ENCODE results near the gene GIPC3. TPM values are rescaled to one million over a fixed set of nuclear protein-coding genes. Genes with fewer than 3 reads are reported as not detected.

The GIPC3 gene
- total RNA-seq, 1 donor from 2014 or later = 0.16 TPM

- H3K36me3 Mint-ChIP-seq (ENCODE audit: low read depth) = peaks cover under 1% of the 10 kb centered on the region
- no peak within 1 kb of the TSS for H3K27ac Mint-ChIP-seq
- peaks cover 2% of the 10 kb centered on the region for H3K4me1 Mint-ChIP-seq (ENCODE audit: low read depth)
- H3K4me3 Mint-ChIP-seq (ENCODE audit: low read depth) = no peak within 1 kb of the TSS
- peaks cover 4% of the 10 kb centered on the region for H3K27me3 Mint-ChIP-seq (ENCODE audit: low read depth)
- intact Hi-C loops (cut with micrococcal nuclease) = no loop called here
- H3K9me3 Mint-ChIP-seq = no peaks in the 10 kb centered on the region
- no peak for DNase-seq (ENCODE audit: low spot score)
Measured at GRCh38 chr19:3606690-3607289, 21.5 kb downstream of the GIPC3 start, which contains the start of gene TBXA2R. Gene TBXA2R, minus strand, starts transcription at chr19:3606875. Its CDS starts 6,241 bp downstream, at chr19:3600634.

GRCh38 chr19:3607303-3608078 lies 22.2 kb downstream of the GIPC3 start:
- H3K27ac Mint-ChIP-seq = no peak overlapping the region
- H3K9me3 Mint-ChIP-seq = no peaks in the 10 kb centered on the region
- no peak overlapping the region for H3K4me3 Mint-ChIP-seq (ENCODE audit: low read depth)
- H3K36me3 Mint-ChIP-seq (ENCODE audit: low read depth) = peaks cover 3% of the 10 kb centered on the region
- intact Hi-C loops (cut with micrococcal nuclease) = no loop called here
- DNase-seq (ENCODE audit: low spot score) = no peak
- peaks cover 2% of the 10 kb centered on the region for H3K4me1 Mint-ChIP-seq (ENCODE audit: low read depth)
- peaks cover 4% of the 10 kb centered on the region for H3K27me3 Mint-ChIP-seq (ENCODE audit: low read depth)

- no peak for DNase-seq (ENCODE audit: low spot score)
- Mint-ChIP-seq H3K4me1 (ENCODE audit: low read depth) (peaks cover 2% of the 10 kb centered on the region), H3K27me3 (ENCODE audit: low read depth) (peaks cover 4% of the 10 kb centered on the region), H3K27ac (no peak overlapping the region), H3K4me3 (ENCODE audit: low read depth) (no peak overlapping the region), H3K9me3 (no peaks in the 10 kb centered on the region), H3K36me3 (ENCODE audit: low read depth) (peaks cover 3% of the 10 kb centered on the region)
- intact Hi-C loops (cut with micrococcal nuclease) = no loop called here
Measured at GRCh38 chr19:3608079-3608641, 22.9 kb downstream of the GIPC3 start.

GRCh38 chr19:3608750-3609322 lies 23.6 kb downstream of the GIPC3 start:
- Mint-ChIP-seq H3K9me3 (no peaks in the 10 kb centered on the region), H3K4me3 (ENCODE audit: low read depth) (no peak overlapping the region), H3K27ac (no peak overlapping the region), H3K27me3 (ENCODE audit: low read depth) (peaks cover 4% of the 10 kb centered on the region), H3K36me3 (ENCODE audit: low read depth) (peaks cover 7% of the 10 kb centered on the region), H3K4me1 (ENCODE audit: low read depth) (peaks cover 2% of the 10 kb centered on the region)
- intact Hi-C loops (cut with micrococcal nuclease) = no loop called here
- DNase-seq (ENCODE audit: low spot score) = no peak

GRCh38 chr19:3609779-3610719 lies 24.8 kb downstream of the GIPC3 start:
- intact Hi-C loops (cut with micrococcal nuclease) = no loop called here
- peaks cover 2% of the 10 kb centered on the region for H3K4me1 Mint-ChIP-seq (ENCODE audit: low read depth)
- no peaks in the 10 kb centered on the region for H3K9me3 Mint-ChIP-seq
- H3K27ac Mint-ChIP-seq = no peak overlapping the region
- DNase-seq (ENCODE audit: low spot score) = no peak
- H3K4me3 Mint-ChIP-seq (ENCODE audit: low read depth) = no peak overlapping the region
- H3K27me3 Mint-ChIP-seq (ENCODE audit: low read depth) = peaks cover 4% of the 10 kb centered on the region
- H3K36me3 Mint-ChIP-seq (ENCODE audit: low read depth) = peaks cover 7% of the 10 kb centered on the region

GRCh38 chr19:3610745-3611717 lies 25.8 kb downstream of the GIPC3 start:
- DNase-seq (ENCODE audit: low spot score) = no peak
- Mint-ChIP-seq H3K27ac (no peak overlapping the region), H3K4me1 (ENCODE audit: low read depth) (peaks cover 2% of the 10 kb centered on the region), H3K9me3 (no peaks in the 10 kb centered on the region), H3K36me3 (ENCODE audit: low read depth) (peaks cover 7% of the 10 kb centered on the region), H3K27me3 (ENCODE audit: low read depth) (peaks cover 4% of the 10 kb centered on the region), H3K4me3 (ENCODE audit: low read depth) (no peak overlapping the region)
- intact Hi-C loops (cut with micrococcal nuclease) = no loop called here

GRCh38 chr19:3611841-3612240 lies 26.6 kb downstream of the GIPC3 start:
- peaks cover 2% of the 10 kb centered on the region for H3K4me1 Mint-ChIP-seq (ENCODE audit: low read depth)
- DNase-seq (ENCODE audit: low spot score) = no peak
- H3K36me3 Mint-ChIP-seq (ENCODE audit: low read depth) = peaks cover 7% of the 10 kb centered on the region
- H3K9me3 Mint-ChIP-seq = no peaks in the 10 kb centered on the region
- peaks cover 4% of the 10 kb centered on the region for H3K27me3 Mint-ChIP-seq (ENCODE audit: low read depth)
- H3K4me3 Mint-ChIP-seq (ENCODE audit: low read depth) = no peak overlapping the region
- no peak overlapping the region for H3K27ac Mint-ChIP-seq
- intact Hi-C loops (cut with micrococcal nuclease) = no loop called here

GRCh38 chr19:3612330-3612729 lies 27.1 kb downstream of the GIPC3 start:
- peaks cover 7% of the 10 kb centered on the region for H3K36me3 Mint-ChIP-seq (ENCODE audit: low read depth)
- DNase-seq (ENCODE audit: low spot score) = no peak
- H3K27me3 Mint-ChIP-seq (ENCODE audit: low read depth) = peaks cover 4% of the 10 kb centered on the region
- H3K27ac Mint-ChIP-seq = no peak overlapping the region
- peaks cover 6% of the 10 kb centered on the region for H3K4me1 Mint-ChIP-seq (ENCODE audit: low read depth)
- H3K9me3 Mint-ChIP-seq = no peaks in the 10 kb centered on the region
- H3K4me3 Mint-ChIP-seq (ENCODE audit: low read depth) = no peak overlapping the region
- intact Hi-C loops (cut with micrococcal nuclease) = no loop called here

- Mint-ChIP-seq H3K36me3 (ENCODE audit: low read depth) (peaks cover 7% of the 10 kb centered on the region), H3K27me3 (ENCODE audit: low read depth) (no peaks in the 10 kb centered on the region), H3K27ac (no peak overlapping the region), H3K9me3 (no peaks in the 10 kb centered on the region), H3K4me3 (ENCODE audit: low read depth) (no peak overlapping the region), H3K4me1 (ENCODE audit: low read depth) (peaks cover 9% of the 10 kb centered on the region)
- intact Hi-C loops (cut with micrococcal nuclease) = no loop called here
- DNase-seq (ENCODE audit: low spot score) = no peak
Measured at GRCh38 chr19:3612901-3613741, 27.8 kb downstream of the GIPC3 start.

GRCh38 chr19:3613818-3614661 lies 28.8 kb downstream of the GIPC3 start:
- H3K9me3 Mint-ChIP-seq = no peaks in the 10 kb centered on the region
- peaks cover 7% of the 10 kb centered on the region for H3K4me1 Mint-ChIP-seq (ENCODE audit: low read depth)
- H3K36me3 Mint-ChIP-seq (ENCODE audit: low read depth) = peaks cover 9% of the 10 kb centered on the region
- H3K27ac Mint-ChIP-seq = no peak overlapping the region
- intact Hi-C loops (cut with micrococcal nuclease) = no loop called here
- no peak for DNase-seq (ENCODE audit: low spot score)
- H3K4me3 Mint-ChIP-seq (ENCODE audit: low read depth) = no peak overlapping the region
- H3K27me3 Mint-ChIP-seq (ENCODE audit: low read depth) = no peaks in the 10 kb centered on the region
